Osteocyte (in vitro differentiated cells): ENCODE data around the gene CPVL. TPM values are rescaled to one million over a fixed set of nuclear protein-coding genes. Genes with fewer than 3 reads are reported as not detected.

Source experiments
- DNase-seq: peaks from one replicate; pipeline ENCODE4 v3.0.0; 2021; ENCODE audit warnings: mixed read lengths; ENCODE audit not compliant: unreplicated experiment; ENCODE audit errors: extremely low spot score
- H3K27ac Mint-ChIP-seq: one replicate; pipeline ENCODE4 v1.8.0; 2021; ENCODE audit warnings: mild to moderate bottlenecking, mixed read lengths; ENCODE audit not compliant: unreplicated experiment
- H3K27me3 Mint-ChIP-seq: one replicate; pipeline ENCODE4 v1.8.0; 2021; ENCODE audit warnings: mixed read lengths; ENCODE audit not compliant: unreplicated experiment
- H3K36me3 Mint-ChIP-seq: one replicate; pipeline ENCODE4 v1.8.0; 2021; ENCODE audit warnings: mixed read lengths; ENCODE audit not compliant: unreplicated experiment
- H3K4me1 Mint-ChIP-seq: one replicate; pipeline ENCODE4 v1.8.0; 2021; ENCODE audit warnings: mixed read lengths; ENCODE audit not compliant: unreplicated experiment
- H3K4me3 Mint-ChIP-seq: one replicate; pipeline ENCODE4 v1.8.0; 2021; ENCODE audit warnings: mild to moderate bottlenecking, moderate library complexity, mixed read lengths; ENCODE audit not compliant: unreplicated experiment
- H3K9me3 Mint-ChIP-seq: one replicate; pipeline ENCODE4 v1.8.0; 2021; ENCODE audit warnings: mixed read lengths; ENCODE audit not compliant: unreplicated experiment
- CTCF ChIP-seq: fragments of 200-600 bp; sonication (generic); IDR thresholded peaks from 2 replicates; pipeline ENCODE4 v1.5.0; 2021; ENCODE audit warnings: antibody characterized with exemption, mild to moderate bottlenecking, moderate library complexity
- total RNA-seq: library from RNA; stranded (reverse); gene quantifications from 2 replicates; pipeline ENCODE4 v1.2.1, GENCODE V29; 2021

CPVL gene
- total RNA-seq, 1 donor from 2014 or later = 2.0 TPM

GRCh38 chr7:28957751-28958234 lies 188.5 kb downstream of the CPVL start:
- Mint-ChIP-seq H3K9me3 (no peaks in the 10 kb centered on the region), H3K27ac (no peak overlapping the region), H3K27me3 (peaks cover 7% of the 10 kb centered on the region), H3K4me3 (peak overlapping the region; percentile 77), H3K4me1 (peaks cover 46% of the 10 kb centered on the region), H3K36me3 (no peaks in the 10 kb centered on the region)
- no peak for DNase-seq
- TF ChIP-seq CTCF = peak; percentile 24

GRCh38 chr7:28957064-28957750 lies 189.1 kb downstream of the CPVL start:
- Mint-ChIP-seq H3K9me3 (no peaks in the 10 kb centered on the region), H3K36me3 (no peaks in the 10 kb centered on the region), H3K4me1 (peaks cover 51% of the 10 kb centered on the region), H3K27ac (no peak overlapping the region), H3K27me3 (peaks cover 7% of the 10 kb centered on the region), H3K4me3 (peak overlapping the region; percentile 77)
- no peak for DNase-seq
- no peak for TF ChIP-seq CTCF

- Mint-ChIP-seq H3K4me3 (peak overlapping the region; percentile 77), H3K9me3 (no peaks in the 10 kb centered on the region), H3K27ac (no peak overlapping the region), H3K4me1 (peaks cover 51% of the 10 kb centered on the region), H3K27me3 (peaks cover 7% of the 10 kb centered on the region), H3K36me3 (no peaks in the 10 kb centered on the region)
- TF ChIP-seq CTCF = peak; percentile 64
- DNase-seq = no peak
These were observed 189.7 kb downstream of the CPVL start for GRCh38 chr7:28956608-28957063.

- no peak overlapping the region for H3K27ac Mint-ChIP-seq
- H3K4me1 Mint-ChIP-seq = peaks cover 51% of the 10 kb centered on the region
- no peaks in the 10 kb centered on the region for H3K36me3 Mint-ChIP-seq
- H3K4me3 Mint-ChIP-seq = peak overlapping the region; percentile 29
- H3K9me3 Mint-ChIP-seq = no peaks in the 10 kb centered on the region
- peaks cover 7% of the 10 kb centered on the region for H3K27me3 Mint-ChIP-seq
- TF ChIP-seq CTCF = peak; percentile 58
- DNase-seq = no peak
These were observed 190.4 kb downstream of the CPVL start for GRCh38 chr7:28955718-28956607.

GRCh38 chr7:28955356-28955717 lies 191.0 kb downstream of the CPVL start:
- Mint-ChIP-seq H3K27me3 (peaks cover 7% of the 10 kb centered on the region), H3K36me3 (no peaks in the 10 kb centered on the region), H3K27ac (no peak overlapping the region), H3K9me3 (no peaks in the 10 kb centered on the region), H3K4me3 (peak overlapping the region; percentile 29), H3K4me1 (peaks cover 51% of the 10 kb centered on the region)
- DNase-seq = no peak
- no peak for TF ChIP-seq CTCF
